Caki2 (cell line): ENCODE results near the gene UBXN1. TPM values are rescaled to one million over a fixed set of nuclear protein-coding genes. Genes with fewer than 3 reads are reported as not detected.
"Not testable (repeated sequence)": the region's sequence is repeated elsewhere in the genome, so short reads cannot be mapped to it uniquely, and the experiment has no call there.

ENCODE experiments used
- DNase-seq: peaks from one replicate; pipeline ENCODE4 v3.0.0-alpha.2; 2015; ENCODE audit warnings: low read depth
- in situ Hi-C: cut with HindIII; loops from 2 replicates; pipeline ENCODE4 v1.10.0; 2016; ENCODE audit warnings: low sequenced_read_pairs, low pct_unique_long_range_greater_than_20kb, mixed read lengths
- total RNA-seq: library from RNA; depleted of rRNA; stranded (reverse); fragments of >200 nt; shearing (Covaris generic); gene quantifications from 2 replicates; pipeline ENCODE4 v1.2.3, GENCODE V29; 2014; ENCODE audit warnings: low replicate concordance; rRNA removed

Gene UBXN1
- total RNA-seq, 1 experiment from 2014 or later = 106 TPM

DNA sequence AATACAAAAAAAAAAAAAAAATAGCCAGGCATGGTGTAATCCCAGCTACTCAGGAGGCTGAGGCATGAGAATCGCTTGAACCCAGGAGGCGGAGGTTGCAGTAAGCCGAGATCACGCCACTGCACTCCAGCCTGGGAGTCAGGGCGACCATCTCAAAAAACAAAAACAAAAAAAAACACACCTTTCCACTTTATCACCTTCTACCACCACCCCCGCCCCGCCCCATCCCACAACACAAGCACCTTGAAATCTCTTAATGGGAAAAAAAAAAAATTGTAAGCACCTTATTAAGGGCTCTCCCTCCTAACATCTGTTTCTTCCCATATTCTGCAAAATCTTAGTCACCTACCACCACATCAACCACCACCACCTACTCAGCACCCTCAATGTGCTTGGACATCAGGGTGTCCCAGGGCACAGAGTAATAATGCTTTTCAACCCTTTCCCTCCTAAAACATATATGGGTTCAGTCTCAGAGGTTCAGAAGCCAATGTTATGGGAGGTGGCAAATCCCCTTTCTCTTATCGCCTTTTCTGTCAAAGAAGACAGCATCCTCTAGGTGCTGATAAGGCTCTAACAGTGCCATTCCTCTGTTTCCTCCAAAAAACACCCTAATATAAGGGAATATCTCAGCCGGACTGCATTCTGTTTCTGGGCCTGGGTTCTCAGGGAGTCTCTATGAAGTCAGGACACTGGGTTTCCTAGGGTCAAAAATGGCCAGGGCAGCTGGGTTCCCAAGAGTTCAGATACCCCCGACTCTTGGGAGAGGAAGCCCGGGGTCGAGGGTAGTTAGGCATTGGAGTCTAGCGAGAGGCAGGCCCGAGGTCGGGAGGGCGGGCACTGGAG is 26.5 kb downstream of the UBXN1 start:
- DNase-seq = no peak
- in situ Hi-C loops = no loop called here

DNA sequence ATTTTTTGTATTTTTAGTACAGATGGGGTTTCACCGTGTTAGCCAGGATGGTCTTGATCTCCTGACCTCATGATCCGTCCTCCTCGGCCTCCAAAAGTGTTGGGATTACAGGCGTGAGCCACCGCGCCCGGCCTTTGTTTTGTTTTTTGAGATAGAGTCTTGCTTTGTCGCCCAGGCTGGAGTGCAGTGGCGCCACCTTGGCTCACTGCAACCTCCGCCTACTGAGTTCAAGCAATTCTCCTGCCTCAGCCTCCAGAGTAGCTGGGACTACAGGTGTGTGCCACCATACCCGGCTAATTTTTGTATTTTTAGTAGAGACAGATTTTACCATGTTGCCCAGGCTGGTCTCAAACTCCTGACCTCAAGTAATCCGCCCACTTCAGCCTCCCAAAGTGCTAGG is 28.6 kb downstream of the UBXN1 start:
- DNase-seq, in situ Hi-C loops: not testable (repeated sequence)

DNA sequence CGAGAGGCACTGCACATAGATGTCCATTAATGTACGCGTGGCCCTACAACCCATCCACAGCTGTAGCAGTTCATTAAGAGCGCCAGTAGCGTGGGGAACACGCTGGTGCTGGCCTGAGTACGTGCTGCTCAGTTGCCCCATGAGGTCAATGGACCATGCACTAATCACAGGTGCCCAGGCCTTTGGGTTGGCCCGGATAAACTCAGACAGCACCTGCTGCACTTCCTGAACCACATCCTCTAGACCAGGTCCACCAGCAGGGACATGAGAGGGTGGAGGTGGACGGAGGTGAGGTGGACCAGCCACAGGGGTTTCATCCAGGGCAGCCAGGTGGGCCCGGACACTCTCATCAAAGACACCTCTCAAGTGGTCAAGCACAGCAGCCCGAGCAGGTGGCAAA is 29.4 kb downstream of the UBXN1 start:
- no peak for DNase-seq
- in situ Hi-C loops = no loop called here

DNA sequence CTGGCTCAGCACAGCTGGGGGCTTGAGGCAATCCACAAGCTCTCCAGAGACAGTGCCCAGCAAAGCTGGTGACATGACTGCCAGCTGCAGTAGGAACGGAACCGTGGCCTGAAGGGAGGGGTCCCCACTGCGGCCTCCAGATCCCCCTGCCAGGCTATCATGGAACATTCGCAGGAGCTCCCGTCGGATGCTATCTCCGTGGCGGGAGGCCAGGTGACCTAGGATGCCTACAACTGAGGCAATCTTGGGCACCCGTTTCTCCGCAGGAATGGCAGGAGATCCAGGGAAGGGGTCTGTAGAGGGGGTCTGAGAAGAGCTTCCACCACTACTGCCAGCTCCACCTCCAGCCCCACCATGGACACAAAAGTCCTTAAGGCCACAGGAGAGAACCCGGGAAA is 29.9 kb downstream of the UBXN1 start:
- DNase-seq = no peak
- in situ Hi-C loops = no loop called here

DNA sequence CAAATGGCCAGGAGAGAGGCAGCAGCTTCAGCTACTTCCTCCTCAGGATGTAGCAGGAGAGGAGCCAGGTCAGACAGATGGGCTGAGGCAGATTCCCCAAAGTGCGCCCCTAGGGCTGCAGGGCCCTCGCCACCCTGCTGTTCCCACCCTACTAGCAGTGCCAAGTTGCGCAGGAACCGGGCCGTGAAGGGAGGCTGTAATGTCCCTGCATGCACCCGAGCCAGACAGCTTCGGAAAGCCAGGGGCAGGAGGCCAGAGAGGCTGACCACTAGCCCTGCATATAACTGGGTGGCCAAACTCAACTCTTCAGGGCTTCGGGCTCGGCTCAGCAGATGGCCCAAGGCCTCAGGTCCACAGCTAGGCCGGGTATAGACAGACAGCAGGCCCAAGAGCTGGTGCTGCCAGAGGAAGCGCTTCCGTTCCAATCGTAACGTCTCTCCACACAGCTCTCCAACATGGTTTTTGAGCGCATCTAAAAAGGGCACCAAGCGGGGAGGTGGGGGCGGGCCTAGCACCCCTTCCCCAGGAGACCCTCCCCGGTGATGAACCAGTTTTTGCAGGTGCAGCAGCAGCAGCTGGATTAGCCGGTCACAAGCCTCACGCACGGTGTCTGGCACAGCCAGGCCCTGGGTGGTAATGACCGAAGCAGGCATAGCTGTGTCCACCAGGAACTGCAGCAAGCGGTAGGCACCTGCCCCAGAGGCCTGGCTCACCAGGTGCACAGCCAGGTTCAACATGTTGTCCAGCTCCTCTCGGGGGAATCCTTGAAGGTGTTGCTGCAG is 30.5 kb downstream of the UBXN1 start:
- no peak for DNase-seq
- in situ Hi-C loops = no loop called here

DNA sequence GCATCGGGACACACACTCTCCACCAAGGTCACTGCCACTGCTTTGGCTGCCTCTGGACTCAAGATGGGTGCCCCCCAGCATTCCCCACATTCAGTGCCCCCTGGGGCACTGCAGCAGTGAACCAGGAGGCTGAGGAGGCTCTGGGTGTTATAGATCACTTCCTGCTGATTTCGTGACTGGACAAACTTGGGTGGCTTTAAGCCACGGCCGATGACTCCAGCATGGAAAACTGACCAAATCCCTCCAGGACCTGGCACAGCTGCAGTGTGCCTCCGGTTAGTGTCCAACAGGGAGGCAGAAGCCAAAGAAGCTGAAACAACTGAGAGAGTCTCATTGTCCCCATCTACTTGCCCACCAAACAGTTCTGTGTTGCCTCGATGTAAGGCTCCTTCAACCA is 31.3 kb downstream of the UBXN1 start:
- in situ Hi-C loops = no loop called here
- no peak for DNase-seq

DNA sequence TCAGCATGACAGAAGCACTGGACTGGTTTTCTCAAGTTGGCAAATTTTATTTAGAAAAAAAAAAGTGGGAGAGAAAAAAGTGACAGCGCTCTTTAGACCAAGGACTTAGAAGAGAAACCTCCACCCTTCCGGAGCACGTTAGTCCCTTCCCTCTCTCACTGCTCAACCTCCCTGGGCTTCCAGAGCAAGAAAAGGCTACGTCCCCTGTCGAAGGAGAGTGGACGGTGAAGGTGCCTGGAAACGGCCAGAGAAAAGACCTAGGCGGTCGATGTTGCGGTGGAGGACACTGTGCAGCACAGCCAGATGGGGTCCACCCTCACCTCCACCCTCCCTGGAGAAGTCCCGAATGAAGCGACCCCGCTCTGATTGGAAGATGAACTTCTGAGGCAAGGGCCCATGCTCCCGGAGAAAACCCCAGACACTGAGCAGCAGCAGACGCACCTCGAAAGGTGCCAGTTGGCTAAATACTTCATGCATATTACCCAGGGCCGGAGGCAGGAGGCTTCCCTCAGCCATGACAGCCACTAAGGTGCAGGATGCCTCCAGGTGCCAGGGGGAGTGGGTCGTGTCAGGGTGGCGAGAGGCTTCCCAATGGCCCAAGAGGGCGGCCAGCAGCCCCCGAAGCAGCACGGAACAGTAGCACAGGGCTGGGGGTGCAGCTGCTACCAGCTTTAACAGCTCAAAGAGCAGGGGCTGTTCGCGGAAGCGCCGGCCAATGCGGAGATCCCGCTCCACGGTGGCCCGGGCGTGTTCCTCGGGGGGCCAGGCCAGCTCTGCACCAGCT is 31.9 kb downstream of the UBXN1 start:
- in situ Hi-C loops = no loop called here
- DNase-seq = no peak

DNA sequence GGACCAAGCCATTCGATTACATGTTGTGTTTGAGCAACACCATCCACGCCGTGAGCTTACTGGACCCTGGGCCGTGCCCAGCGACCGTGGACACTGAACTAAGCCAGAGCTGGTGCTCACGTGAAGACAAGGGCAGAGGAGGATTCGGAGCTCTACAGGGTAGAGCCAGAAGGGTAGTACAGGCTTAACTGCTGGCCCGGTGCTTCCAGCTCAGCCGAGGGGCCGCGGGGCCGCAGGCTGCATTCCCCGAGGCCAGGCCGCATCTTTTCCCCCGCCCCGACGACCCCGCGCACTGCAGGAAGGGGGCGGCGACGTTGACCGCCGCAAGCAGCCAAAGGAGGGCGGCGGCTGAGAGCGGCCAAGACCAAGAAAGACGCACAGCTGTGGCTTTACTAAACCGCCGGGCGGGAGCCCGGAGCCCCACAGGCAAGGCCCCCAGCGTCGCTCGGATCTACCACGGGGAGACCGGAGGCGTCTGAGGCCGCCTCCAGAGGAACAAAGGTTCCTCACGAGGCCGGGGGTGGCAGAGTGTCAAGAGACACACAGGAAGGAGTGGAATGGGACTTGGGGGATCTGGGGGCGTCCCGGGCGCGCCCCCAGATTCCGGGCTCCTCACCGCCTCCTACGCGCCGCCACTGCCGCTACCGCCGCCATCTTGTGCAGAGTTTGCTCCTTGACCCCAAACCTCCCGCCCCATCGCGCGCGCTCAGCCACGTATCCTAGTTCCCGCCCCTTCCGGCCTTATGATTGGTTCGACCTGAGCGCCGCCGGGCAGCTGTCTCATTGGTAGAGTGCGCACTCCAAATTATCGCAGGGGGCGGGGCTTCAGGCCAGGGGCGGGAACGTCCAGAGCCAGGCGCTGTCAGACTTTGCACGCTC is 32.7 kb downstream of the UBXN1 start, which contains the start of gene GANAB:
GANAB (minus strand) TSS at position 668 of the 879 bp plus-strand sequence; CDS start at position 654, 14 bp downstream.
- peak; percentile 90 for DNase-seq
- in situ Hi-C loops = no loop called here

DNA sequence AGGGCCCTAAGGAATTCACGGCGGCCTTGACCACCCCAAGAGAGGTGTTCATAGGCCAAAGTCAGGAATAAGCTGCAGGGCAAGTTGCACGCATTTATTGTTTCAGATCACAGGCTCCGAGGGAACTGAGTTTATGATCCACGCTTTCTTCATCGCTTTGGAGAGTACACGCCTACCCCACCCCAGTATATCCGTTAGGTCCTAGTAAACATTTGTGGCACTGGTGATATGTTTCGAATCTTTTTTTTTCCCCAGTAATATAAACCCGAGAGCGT is 33.3 kb downstream of the UBXN1 start:
- in situ Hi-C loops = no loop called here
- DNase-seq = no peak

DNA sequence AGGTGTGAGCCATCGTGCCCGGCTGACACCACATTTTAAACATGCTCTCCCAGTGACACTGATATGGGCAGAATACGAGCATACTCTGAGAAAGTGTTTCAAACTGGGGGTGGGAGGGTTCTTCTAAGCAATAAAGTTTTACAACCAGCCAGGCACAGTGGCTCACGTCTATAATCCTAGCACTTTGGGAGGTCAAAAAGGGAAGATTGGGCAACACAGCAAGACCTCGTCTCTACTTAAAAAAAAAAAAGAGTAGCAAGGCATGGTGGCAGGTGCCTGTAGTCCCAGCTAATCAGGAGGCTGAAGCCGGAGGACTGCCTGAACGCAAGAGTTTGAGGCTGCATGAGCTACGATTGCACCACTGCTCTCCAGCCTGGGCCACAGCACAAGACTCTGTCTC is 34.7 kb downstream of the UBXN1 start:
- in situ Hi-C loops = no loop called here
- no peak for DNase-seq

DNA sequence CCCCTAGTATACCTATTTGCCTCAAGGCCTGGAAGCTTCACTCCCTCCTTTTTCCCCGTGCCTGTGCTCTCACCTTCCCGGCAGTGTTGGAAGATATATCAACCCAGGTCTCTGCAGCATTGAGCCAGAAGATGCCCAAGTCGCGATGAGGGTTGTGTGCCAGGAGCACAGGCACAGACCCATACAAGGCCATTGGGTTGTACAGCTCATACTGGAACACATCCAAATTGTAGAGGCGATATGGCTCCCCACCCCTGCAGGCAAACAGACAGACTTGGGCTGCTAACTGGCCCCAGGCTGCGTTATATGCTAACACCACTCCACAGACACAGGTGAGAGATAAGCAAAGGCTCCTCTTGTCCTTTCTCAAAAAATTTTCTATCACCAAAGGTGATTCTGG is 46.4 kb downstream of the UBXN1 start:
- in situ Hi-C loops = no loop called here
- no peak for DNase-seq

DNA sequence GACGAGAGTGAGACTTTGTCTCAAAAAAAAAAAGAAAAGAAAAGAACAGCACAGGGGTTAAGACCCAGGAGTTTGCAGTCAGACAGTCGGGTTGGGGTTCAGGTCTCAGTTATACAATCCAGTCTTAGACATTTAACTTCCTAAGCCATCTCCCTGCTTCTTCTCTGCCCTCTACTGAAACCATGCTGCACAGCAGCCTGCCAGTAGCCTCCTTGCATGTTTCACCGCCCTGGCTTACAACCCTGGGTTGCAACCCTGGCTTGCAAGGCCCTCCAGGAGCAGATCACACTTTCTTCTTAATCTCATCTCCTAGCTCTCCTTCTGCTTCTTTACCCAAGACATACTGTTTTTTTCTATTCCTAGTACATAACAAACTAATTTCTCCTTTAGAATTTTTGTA is 51.2 kb downstream of the UBXN1 start:
- in situ Hi-C loops = no loop called here
- no peak for DNase-seq

Other genes with a start within 250 kb of the UBXN1 start
- 141 and 188 TPM in 2 replicates for gene AHNAK, start 132.3 kb downstream of the UBXN1 start, total RNA-seq
- gene EEF1G, start 105.2 kb downstream of the UBXN1 start, total RNA-seq = 2,603 and 2,794 TPM in 2 replicates
- gene TUT1, start 87.5 kb downstream of the UBXN1 start, total RNA-seq = 11.7 and 14.2 TPM in 2 replicates
- gene MTA2, start 77.2 kb downstream of the UBXN1 start, total RNA-seq = 87.5 and 107 TPM in 2 replicates
- 16.1 and 19.3 TPM in 2 replicates for gene EML3, start 66.3 kb downstream of the UBXN1 start, total RNA-seq
- gene ROM1, start 65.8 kb downstream of the UBXN1 start, total RNA-seq = 4.5 and 7.4 TPM in 2 replicates
- gene B3GAT3, start 57.1 kb downstream of the UBXN1 start, total RNA-seq = 34.9 and 52.3 TPM in 2 replicates
- 434 and 492 TPM in 2 replicates for gene GANAB, start 32.5 kb downstream of the UBXN1 start, total RNA-seq
- 7.6 and 14.5 TPM in 2 replicates for gene INTS5, start 25.8 kb downstream of the UBXN1 start, total RNA-seq
- gene C11orf98, start 13.9 kb downstream of the UBXN1 start, total RNA-seq = 48.1 and 59.2 TPM in 2 replicates
- gene CSKMT, start 13.8 kb downstream of the UBXN1 start, total RNA-seq = 0.09 and 6.4 TPM in 2 replicates
- gene UQCC3, start 7.4 kb downstream of the UBXN1 start, total RNA-seq = 18.2 and 25.6 TPM in 2 replicates
- gene LBHD1, start 6.8 kb downstream of the UBXN1 start, total RNA-seq = 1.9 and 3.2 TPM in 2 replicates
- gene LRRN4CL, start 10.5 kb upstream of the UBXN1 start, total RNA-seq = not detected in 2 replicates
- 37.5 and 55.8 TPM in 2 replicates for gene BSCL2, start 28.4 kb upstream of the UBXN1 start, total RNA-seq
- gene GNG3, start 28.6 kb upstream of the UBXN1 start, total RNA-seq = not detected in 2 replicates
- 4.4 and 4.8 TPM in 2 replicates for gene HNRNPUL2, start 48.4 kb upstream of the UBXN1 start, total RNA-seq
- gene TTC9C, start 49.4 kb upstream of the UBXN1 start, total RNA-seq = 30.9 and 37.2 TPM in 2 replicates
- 4.6 and 14.9 TPM in 2 replicates for gene ZBTB3, start 75.1 kb upstream of the UBXN1 start, total RNA-seq
- 75.4 and 80.0 TPM in 2 replicates for gene POLR2G, start 82.5 kb upstream of the UBXN1 start, total RNA-seq
- 12.9 and 14.6 TPM in 2 replicates for gene TAF6L, start 92.3 kb upstream of the UBXN1 start, total RNA-seq
- gene TMEM179B, start 108.3 kb upstream of the UBXN1 start, total RNA-seq = 14.9 and 33.8 TPM in 2 replicates
- gene TMEM223, start 112.9 kb upstream of the UBXN1 start, total RNA-seq = 42.0 and 58.7 TPM in 2 replicates
- 1.5 and 6.3 TPM in 2 replicates for gene NXF1, start 126.4 kb upstream of the UBXN1 start, total RNA-seq
- 29.6 and 39.5 TPM in 2 replicates for gene STX5, start 153.0 kb upstream of the UBXN1 start, total RNA-seq
- gene TEX54, start 153.8 kb upstream of the UBXN1 start, total RNA-seq = not detected in 2 replicates
- 82.0 and 102 TPM in 2 replicates for gene WDR74, start 160.5 kb upstream of the UBXN1 start, total RNA-seq
- 623 and 653 TPM in 2 replicates for gene SLC3A2, start 201.8 kb upstream of the UBXN1 start, total RNA-seq
- gene CHRM1, start 242.3 kb upstream of the UBXN1 start, total RNA-seq = not detected in 2 replicates